GM18870 (cell line): Measurements from ENCODE around the gene OR51D1.

Experiments
- ATAC-seq: cut with Tn5 transposase; IDR thresholded peaks from one replicate; pipeline ENCODE4 v1.9.1; 2021; ENCODE audit warnings: moderate library complexity; ENCODE audit not compliant: unreplicated experiment

The OR51D1 gene, protein sequence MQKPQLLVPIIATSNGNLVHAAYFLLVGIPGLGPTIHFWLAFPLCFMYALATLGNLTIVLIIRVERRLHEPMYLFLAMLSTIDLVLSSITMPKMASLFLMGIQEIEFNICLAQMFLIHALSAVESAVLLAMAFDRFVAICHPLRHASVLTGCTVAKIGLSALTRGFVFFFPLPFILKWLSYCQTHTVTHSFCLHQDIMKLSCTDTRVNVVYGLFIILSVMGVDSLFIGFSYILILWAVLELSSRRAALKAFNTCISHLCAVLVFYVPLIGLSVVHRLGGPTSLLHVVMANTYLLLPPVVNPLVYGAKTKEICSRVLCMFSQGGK

DNA sequence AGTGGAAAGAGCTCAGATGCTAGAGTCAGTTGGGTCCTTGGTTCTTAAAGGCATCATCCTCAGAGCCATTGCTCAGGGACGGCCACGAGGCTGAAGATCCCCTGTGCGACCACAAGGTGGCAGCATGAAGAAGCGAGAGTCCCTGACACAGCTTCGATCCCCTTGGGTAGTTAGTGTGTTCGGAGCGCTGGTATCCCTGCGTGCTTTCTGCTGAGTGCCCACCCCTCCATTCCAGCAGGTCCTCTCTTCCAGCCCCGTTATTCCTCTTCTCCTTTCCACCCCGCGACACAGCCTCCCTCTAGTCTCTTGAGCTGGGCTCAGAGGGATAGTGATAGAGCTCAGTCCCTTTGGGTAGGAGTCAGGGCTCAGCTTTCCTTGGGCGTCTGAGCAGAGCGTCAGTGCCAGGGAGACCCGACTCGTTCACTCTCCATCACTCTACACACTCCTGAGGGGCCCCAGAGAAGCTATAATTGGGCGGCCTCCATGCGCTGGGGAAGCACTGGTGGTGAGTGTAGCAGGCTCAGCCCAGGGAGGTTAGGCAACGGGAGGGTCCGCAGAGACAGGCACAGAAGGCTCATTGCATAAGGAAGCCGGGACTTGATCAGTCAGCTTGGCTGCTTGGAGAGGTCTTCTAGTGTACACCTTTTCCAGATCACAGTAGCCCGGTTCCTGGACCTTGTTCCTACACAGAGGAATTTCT is at the start of gene OR51D1:
Gene OR51D1 (plus strand): TSS at position 516 of the 700 bp plus-strand sequence. CDS start 2,314 bp downstream, outside the sequence.
- ATAC-seq: peak; percentile 93

GRCh38 chr11:4589017-4589416 is 48.3 kb upstream of the OR51D1 start:
- no peak for ATAC-seq

DNA sequence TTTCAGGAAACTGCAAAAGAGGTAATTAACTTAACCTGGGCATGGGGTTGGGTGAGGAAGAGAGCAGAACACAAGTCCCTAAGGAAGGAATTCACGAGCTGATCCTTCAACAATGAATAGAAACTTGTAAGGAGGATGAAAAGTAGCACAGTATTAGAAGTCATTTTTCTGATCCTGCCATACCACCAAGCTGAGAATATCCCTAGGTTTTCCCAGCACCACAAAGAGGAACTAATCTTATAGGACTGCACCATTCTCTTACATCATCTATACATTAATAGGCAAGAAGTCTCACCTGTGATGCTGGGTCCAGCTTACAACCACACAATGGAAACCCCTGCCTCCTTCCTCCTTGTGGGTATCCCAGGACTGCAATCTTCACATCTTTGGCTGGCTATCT is 43.5 kb upstream of the OR51D1 start, which contains the start of gene OR52I1:
Gene OR52I1 (plus strand): TSS at position 301 of the 400 bp plus-strand sequence. CDS start 0 bp downstream, at position 301.
- no peak for ATAC-seq

- no peak for ATAC-seq
Observed at GRCh38 chr11:4605057-4605456, 32.2 kb upstream of the OR51D1 start.

- no peak for ATAC-seq
Observed at GRCh38 chr11:4606231-4607015, 30.9 kb upstream of the OR51D1 start.

DNA sequence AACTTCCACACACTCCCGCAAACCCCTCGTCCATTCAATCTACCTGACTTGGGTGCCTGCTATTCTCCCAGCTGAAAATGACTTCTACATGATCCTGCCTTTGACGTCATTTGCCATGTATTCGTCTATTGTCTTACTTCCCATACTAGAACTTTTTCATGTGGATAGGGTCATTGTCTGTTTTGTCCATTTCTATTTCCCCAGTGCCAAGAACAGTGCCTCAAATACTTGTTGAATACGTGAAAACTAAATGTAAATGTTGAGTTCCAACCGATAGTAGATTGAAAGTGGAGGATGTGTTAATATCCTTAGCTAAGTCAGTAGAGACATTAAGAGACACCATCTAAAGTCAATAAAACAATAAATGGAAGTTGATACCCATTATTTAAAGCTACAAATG is 30.2 kb upstream of the OR51D1 start:
- no peak for ATAC-seq

GRCh38 chr11:4607781-4608666 is 29.3 kb upstream of the OR51D1 start, which contains the start of gene TRIM68:
Gene TRIM68 (minus strand): TSS chr11:4608231. CDS start chr11:4605504, 2,727 bp downstream.
- ATAC-seq: peak; percentile 97

GRCh38 chr11:4610258-4610935 is 26.9 kb upstream of the OR51D1 start:
- no peak for ATAC-seq

- no peak for ATAC-seq
Observed at GRCh38 chr11:4611986-4612385, 25.3 kb upstream of the OR51D1 start.

- ATAC-seq: no peak
Observed at GRCh38 chr11:4615856-4616444, 21.3 kb upstream of the OR51D1 start.

- ATAC-seq: no peak
Observed at GRCh38 chr11:4619514-4619913, 17.8 kb upstream of the OR51D1 start.

GRCh38 chr11:4626207-4627099 is 10.8 kb upstream of the OR51D1 start:
- peak; percentile 69 for ATAC-seq

DNA sequence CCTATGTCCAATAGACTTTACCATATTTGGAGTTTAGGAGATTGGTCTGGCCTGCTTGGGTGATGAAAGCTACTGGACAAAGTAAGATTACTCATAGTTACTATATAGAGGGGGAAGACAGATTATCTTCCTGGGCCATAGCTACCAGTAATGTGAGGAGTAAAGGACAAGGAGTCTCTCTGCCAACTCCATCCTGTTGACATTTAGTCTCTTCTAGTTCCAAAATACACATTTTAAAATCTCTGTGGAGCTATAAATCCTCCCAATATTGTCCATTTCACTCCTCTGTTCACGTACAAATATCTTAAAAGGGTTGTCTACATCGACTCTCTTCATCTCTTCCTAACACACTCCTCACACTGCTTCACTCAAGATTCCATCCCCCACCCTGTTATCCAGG is 1.1 kb upstream of the OR51D1 start:
- ATAC-seq: no peak

- no peak for ATAC-seq
Observed at GRCh38 chr11:4637662-4638047, 378 bp downstream of the OR51D1 start.

DNA sequence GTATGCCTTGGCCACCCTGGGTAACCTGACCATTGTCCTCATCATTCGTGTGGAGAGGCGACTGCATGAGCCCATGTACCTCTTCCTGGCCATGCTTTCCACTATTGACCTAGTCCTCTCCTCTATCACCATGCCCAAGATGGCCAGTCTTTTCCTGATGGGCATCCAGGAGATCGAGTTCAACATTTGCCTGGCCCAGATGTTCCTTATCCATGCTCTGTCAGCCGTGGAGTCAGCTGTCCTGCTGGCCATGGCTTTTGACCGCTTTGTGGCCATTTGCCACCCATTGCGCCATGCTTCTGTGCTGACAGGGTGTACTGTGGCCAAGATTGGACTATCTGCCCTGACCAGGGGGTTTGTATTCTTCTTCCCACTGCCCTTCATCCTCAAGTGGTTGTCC is 2.7 kb downstream of the OR51D1 start:
- ATAC-seq: no peak

GRCh38 chr11:4641501-4641900 is 4.2 kb downstream of the OR51D1 start:
- ATAC-seq: no peak

- ATAC-seq: no peak
Observed at GRCh38 chr11:4642043-4642442, 4.8 kb downstream of the OR51D1 start.

DNA sequence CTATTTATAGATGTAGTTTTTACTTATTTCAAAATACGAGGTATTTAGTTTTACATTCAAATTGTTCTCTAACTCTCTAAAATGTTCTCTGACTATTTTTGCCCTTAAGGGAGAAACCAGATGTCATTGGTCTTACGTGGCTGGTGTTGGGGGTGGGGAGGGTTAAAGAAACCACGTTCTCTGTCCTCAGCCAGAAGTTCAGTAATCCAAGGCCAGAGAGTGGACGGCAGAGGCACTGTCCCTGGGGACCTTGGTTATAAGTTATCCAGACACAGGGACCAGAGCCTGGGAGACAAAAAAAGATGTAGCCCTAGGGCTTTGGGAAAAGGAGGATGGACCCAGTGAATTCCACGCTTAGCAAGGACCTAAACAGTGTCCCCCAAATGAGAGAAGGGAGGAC is 5.8 kb downstream of the OR51D1 start:
- no peak for ATAC-seq
